ENCODE measurements around the gene PPP1R10.
A peak's percentile ranks its signal among the peaks of the same experiment; 100 is the strongest.

The PPP1R10 gene

DNA sequence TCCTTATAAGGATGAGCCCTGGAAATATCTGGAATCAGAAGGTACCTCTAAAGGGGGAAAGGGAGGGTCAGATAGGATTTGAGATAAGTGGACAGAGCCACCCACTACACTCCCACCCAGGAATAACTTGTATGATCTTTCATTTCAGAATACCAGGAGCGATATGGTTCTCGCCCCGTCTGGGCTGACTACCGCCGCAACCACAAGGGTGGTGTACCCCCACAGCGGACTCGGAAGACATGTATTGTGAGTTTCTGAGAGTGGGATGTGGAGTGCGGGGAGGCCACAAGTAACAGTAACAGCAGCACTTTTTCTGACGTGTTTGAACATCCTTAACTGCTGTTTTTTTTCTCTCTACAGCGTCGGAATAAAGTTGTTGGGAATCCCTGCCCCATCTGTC, 2.5 kb upstream of the PPP1R10 start:
- no peak for DNase-seq (ENCODE audit: low read depth)

DNA sequence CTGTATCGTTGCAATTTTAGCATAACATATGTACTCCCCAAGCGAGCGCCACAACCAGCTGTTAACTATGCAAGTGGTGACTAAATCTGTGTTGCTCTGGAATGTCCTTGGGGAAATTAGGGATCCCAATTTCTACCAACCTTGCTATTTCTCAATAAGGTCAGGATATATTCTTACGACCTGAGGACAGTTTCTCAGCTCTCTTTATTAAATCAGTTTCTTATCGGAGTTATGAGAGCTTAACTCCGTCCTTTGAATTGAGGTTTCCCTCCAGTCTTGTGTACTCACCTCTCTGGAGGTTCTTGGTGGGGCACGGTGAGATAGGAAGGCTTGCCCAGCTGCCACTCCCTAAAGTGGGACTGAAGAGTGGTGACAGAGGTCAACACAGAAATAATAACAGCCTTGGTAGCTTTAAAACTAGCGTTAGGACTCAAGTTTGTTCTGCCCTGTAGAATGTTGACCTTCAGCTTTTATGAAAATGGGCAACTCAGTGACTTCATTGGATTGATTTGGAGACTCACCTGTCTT, 1.3 kb upstream of the PPP1R10 start:
- DNase-seq (ENCODE audit: low read depth): no peak

DNA sequence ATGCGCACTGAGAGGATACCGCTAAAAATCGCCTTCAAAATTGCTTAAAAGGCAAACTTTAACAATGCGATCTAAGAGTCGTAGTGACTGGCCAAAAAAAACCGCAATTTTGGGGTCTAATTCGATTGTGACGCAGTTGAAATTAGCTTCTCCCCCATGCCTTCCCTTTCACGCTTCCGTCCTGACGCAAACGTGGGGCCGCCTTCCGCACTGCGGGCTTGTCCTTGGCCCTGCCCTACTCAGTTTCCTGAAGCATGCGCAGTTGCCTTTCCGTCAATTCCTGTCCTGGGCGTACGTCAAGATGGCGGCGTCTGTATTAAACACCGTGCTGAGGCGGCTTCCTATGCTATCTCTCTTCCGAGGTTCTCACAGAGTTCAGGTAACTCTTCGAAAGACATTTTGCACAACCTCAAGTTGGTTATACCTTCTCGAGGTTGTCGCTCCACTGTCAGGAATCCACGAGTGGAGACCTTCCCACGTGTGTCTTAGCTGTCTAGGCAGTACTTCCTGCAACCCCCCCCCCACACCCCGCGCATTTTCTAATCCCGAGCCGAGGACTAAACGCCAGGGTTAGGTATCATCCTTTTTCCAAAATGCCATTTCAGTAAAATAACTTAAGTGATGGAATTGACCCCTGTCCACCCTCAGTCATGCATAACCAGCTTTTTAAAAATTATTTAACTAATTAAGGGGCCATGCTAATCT, 674 bp upstream of the PPP1R10 start, which contains the start of gene MRPS18B:
Gene MRPS18B (plus strand): TSS at position 276 of the 705 bp plus-strand sequence. CDS start 26 bp downstream, at position 302.
- peak; percentile 98 for DNase-seq (ENCODE audit: low read depth)

DNA sequence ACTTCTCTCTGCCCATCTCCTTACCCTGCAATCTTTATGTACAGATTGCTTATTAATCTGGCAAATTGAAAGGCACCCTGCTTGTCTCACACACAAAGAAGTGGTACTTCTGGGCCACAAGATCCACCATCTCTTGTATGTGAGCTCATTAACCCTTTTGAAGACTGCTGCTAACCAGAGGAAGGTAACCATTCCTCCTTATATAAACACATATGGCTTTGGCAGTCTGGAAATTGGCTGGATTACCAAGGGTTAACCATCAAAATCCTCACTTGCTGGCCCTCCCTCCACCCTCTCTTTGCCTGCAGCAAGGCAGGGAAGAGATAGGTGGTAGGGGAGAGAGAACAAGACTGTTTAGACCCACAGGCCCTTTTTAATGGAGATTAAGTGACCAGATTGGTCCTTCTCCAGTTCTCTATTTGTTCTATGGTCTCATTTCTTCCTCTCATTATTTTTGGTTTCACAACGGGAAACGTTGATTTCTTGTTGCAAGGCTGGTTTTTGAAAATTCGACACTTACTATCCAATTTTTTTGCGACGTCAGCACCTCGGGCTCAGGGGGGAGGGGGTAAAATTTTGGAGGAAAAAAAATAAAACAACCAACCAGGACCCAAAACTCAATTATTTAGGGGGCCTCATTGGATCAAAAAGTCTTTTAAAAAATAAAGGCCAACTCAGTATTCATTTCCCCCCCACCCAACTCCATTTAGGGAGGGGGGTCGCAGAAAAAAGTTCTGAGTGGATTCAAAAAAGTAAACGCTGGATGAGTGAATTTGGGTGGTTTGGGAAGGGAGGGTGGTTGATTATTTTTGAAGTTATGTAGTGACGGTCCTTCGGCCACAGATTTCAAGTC, 859 bp downstream of the PPP1R10 start:
- no peak for DNase-seq (ENCODE audit: low read depth)

DNA sequence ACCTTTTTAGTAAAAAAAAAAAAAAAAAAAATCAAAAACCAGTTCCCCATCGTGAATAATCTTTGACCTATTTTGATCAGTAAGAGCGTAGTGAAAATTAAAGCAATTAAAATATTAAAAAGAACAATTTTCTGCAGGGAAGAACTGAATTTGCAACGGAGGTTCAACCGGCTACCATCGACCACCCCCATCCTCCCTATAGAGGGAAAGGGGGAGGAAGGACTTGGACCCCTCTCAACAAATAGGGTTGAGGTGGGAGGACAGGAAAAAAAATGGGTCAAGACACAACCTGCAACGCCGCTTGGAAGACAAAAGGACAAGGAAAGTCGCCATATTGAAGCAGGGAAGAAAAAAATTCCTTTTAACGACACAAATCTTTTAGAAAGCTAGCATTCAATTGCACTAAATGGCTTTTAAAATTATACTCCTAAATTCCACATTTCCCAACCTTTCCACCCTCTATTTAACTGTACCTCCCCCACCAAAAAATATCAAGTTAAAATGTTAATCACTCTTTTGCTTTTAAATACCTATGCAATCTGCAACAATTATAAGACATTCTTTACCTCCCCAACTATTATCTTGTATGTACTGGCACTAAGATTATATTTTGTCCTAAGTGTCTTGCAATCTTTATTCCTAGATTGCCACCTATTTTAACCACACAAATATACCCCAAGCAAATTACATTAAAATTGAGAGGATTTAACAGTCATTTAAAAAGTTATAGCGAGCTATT, 1.7 kb downstream of the PPP1R10 start:
- DNase-seq (ENCODE audit: low read depth): no peak

DNA sequence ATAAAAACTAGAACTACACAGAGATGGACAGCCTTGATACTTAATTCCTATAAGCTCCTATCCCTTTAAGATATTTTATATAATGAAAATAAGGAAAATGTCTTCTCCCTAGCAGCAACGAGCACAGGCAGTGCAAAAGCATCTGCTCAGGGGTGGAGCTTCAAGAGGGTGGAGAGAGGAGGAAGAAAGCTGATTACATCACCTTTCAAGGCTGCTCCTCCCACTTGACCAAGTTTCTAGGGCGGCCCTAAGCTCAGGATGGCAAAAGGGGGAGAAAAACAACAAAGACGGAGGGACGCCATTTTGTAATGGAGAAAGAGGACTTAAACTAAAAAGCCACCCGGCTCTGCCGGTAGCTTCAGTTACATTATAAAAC, 2.2 kb downstream of the PPP1R10 start:
- DNase-seq (ENCODE audit: low read depth): peak; percentile 83

DNA sequence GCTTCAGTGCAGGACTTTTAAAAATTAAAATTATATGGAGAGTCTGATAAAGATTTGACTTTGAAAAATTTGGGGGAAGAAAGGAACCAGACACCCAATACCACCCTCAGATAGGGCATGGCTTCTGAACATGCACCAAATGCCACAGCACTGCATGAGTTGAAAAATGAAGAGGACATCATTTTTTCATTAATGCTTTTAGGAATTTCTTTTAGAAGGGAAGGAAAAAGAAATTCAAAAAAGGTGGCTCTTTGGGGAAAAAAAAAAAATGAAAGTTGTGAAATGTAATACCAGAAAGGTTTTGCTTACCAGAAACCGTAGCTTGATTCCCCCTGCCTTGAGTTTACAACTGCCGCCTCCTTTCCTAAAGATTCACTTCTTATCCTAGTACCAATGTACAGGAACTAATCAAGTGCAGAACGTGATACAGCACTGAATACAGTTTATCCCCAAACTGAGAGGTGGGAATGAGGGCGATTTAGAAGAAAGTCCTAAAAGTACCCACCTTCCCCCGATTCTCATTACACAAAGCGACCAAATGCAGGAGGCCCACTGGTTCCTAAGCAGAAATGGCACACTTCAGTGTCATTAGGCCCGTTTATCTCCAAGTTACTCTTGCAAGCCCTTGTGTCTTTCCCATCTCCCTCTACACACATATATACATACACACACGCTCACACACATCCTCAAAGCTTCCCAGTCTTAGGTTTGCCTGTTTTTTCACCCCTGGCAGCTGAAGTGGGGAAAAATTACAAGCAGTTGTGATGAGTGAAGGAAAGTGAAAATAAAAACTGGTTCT, 2.8 kb downstream of the PPP1R10 start:
- DNase-seq (ENCODE audit: low read depth): no peak

DNA sequence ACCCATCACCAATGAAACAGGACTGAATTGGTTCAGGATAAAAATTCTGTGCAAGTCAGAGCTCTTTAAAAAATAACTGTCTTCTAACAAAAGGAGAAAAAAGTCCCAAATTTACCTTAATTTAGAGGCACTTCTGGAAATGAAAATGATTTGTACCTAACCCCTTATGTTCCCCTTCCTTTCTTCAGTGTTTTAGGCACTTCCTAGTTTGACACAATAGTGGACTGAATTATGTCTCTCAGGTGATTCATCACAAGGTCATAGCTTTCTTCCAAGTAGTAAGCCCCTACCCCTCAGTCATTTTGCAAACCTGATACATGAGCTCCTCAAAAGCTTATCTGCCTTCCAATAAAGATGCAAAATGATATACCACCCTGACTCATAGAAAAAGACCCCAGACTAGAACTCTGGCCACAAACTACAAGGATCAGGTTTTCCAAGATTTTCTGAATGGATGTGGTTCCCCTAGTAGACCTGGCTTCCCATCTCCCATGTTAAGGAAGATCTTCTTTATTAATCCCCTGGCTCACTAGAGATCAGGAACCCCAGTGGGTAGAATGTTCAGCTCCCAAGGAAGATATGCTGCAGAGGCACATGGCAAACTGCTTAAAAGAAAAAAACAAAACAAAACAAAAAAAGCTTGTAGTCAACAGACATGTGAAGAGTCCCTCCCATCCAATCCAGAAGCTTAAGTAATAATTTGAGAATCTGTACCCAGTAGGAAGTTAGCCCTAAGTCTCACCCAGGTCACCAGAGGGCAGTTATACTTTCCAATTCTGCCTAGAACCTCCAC, 3.6 kb downstream of the PPP1R10 start:
- no peak for DNase-seq (ENCODE audit: low read depth)

DNA sequence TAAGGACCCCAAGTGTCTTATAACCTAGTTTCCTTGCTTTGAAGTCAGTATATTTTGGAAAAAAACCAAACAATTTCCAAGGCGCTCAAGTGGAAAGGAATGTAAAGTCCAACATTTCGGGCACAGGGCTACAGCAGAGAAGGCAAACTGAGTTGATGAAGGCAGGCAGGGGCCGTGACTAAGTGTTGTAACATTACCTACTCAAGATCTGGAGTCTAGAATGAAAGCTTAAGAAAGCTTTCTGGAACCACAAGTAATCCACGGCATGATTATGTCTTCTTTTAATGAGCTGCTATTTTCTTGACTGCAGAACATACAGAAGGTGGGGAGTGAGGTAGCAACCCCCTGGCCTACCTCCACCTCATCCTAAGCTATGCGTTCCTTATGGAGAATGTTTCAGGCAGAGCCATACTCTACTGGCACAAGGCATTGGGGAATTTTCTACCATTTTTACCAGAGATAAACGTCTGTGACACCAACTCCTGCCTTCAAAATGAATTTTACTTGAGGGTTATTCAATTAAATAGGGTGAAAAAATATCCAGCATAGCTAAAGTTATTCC, 4.3 kb downstream of the PPP1R10 start:
- no peak for DNase-seq (ENCODE audit: low read depth)

DNA sequence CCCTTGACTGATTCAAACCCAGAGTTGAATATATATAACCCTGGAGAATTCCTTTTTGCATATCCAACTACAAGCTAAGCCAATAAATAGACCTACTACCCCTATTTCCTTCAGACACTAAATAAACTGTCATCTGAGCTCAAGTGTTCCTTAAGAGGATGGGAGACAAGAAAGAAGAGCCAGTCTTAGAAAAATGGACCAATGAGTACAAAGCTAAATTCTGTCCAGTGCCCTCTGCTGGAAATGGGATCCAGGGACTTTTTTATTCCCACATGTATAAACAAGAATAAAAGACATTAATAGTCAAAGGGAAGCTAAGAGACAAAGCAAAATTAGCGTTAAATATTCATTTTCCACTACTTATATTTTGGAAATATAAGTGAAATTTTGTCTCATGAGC, 4.8 kb downstream of the PPP1R10 start:
- no peak for DNase-seq (ENCODE audit: low read depth)

DNA sequence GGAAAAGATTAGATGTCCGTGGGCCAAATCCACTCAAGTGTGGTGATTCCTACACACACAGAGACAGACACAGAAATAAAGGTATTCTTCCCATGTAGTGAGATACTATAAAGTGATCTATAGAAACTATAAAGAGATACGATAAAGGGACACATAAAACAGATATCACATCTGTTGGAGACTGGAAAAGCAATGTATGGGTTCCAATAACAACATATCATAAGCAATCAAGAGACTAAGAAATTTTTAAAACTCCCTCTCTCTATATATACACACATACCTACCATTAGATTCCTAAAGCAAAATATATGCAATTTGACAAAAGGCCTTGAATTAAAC, 5.2 kb downstream of the PPP1R10 start:
- DNase-seq (ENCODE audit: low read depth): no peak

DNA sequence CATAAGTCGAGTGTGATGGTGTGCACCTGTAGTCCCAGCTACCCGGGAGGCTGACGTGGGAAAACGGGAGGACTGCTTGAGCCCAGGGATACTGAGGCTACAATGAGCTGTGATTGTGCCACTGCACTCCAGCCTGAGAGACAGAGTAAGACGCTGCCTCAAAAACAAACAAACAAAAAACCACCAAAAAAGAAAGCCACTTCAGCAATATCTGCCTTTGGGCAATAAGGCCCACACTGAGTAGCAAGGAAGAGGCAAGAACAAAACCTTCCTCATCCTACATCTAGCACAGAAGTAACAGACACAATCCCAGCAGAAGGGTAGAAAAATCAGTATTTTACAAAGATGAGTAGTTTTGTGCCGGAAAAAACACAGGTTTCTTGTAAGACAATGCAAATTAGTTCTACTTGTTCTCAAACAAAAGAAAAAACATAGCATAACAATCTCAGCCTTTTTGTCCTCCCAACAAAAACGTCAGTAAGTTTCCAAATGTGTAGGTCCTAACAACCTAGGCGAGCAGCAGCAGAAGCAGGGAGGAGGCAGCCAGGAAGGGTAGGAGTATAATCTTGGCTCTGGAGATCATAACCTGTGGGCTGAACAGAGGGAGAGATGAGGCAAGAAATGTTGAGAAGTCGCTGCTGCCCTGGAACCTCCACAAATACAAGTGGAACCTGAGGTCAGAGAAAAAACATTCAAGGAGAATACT, 5.7 kb downstream of the PPP1R10 start:
- DNase-seq (ENCODE audit: low read depth): no peak

DNA sequence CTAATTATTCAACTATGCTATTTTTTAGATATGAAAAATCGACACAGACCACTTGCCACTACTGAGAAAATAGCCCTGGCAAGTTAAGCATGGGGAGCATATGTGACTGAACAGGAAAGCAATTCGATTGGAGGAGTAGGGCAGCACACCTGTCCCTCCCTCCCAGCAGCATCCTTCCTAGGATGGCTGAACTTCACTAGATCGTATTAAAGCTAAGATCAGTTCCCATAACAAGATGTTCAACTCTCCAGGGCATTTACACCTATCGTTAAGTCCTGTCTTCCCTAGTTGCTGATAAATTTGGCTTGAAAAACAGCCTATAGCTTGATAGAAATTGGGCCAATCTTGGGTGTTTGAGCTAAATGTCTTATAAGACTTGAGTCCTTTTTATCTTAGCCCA, 7.0 kb downstream of the PPP1R10 start:
- DNase-seq (ENCODE audit: low read depth): no peak

DNA sequence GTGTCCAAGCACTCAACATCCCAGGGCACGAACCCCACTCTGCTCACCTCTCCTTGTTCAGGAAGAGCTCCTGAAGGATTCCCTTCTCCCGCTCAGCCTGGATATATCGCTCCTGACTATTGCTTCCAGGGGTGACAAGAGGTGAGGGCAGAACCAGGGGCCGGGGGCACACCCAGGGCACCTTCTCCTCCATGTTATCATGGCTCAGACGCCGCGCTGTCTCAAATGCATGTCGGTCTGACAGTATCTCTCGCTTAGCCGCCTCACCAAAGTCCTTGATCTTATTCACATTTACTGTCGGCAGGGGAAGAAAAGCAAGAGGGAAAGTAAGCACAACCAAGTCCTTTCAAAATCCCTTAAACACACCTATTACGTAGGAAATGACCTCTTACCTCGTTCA, 13.1 kb downstream of the PPP1R10 start:
- no peak for DNase-seq (ENCODE audit: low read depth)

DNA sequence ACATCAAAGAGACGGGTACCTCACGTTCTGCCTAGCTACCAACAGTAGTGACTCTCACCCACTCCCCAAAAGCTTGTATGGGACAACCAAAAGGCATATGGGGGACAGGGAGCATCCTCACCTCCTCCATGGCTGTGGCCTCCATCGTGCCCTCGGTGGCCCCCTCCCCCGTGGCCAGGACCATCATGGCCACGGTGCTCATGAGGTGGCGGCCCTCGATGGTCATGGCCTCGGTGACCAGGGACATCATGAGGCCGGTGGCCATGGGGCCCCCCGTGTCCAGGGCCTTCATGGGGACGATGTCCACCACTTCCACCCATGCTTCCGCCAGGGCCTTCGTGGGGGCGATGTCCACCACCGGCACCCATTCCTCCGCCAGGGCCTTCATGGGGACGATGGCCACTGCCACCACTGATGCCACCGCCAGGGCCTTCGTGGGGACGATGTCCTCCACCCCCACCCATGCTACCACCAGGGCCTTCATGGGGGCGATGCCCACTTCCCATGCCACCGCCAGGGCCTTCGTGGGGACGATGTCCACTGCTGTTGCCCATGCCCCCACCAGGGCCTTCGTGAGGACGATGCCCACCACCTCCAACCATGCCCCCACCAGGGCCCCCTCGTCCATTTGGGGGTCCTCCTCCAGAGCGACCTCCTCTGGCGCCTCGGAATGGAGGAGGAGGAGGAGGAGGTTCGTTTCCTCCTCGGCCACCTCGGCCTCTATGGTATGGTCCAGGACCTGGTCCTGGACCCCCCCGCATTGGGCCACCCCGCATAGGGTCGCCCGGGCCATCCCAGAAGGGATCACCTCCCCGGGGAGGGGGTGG, 15.0 kb downstream of the PPP1R10 start:
- no peak for DNase-seq (ENCODE audit: low read depth)

DNA sequence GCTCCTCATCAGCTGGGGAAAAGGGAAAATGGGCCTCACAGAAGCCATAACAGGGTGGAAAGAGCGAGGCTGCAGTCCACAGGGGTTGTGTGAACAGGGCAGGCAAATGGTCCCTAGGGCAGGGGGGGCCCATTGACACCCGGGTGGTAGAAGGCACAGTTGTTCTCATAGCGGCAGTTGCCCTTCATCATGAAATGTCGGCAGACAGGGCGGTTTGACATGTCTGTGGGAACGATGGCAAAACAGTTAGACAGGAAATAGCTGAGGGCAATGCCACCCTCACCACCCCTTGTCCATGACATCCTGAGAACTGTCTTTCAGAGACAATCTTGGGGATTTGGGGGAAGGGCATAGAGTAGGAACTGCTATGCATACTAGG, 15.6 kb downstream of the PPP1R10 start:
- no peak for DNase-seq (ENCODE audit: low read depth)

DNA sequence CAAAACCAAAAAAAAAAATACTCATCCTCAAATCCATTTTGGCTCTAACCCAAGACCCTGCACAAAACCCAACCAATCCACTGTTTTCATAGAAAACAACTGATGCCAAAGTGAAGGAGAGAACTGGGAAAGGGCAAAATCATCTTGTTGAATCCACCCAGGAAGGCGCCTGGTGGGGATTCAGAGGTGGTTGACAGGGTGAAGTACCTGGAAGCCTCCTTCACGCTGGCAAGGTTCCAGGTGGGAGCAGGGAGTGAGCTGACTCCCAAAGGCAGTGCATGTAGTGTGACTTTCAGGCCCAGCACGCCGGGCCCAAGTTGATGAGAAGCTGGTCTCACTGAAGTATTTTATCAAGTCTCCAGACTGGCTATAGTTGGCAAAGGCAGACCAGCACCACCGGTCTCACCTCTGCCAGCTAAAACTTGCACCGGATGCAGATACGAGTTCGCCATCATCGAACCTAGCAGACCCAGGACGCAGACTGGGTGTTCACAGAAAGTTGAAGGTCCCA, 16.5 kb downstream of the PPP1R10 start:
- no peak for DNase-seq (ENCODE audit: low read depth)

DNA sequence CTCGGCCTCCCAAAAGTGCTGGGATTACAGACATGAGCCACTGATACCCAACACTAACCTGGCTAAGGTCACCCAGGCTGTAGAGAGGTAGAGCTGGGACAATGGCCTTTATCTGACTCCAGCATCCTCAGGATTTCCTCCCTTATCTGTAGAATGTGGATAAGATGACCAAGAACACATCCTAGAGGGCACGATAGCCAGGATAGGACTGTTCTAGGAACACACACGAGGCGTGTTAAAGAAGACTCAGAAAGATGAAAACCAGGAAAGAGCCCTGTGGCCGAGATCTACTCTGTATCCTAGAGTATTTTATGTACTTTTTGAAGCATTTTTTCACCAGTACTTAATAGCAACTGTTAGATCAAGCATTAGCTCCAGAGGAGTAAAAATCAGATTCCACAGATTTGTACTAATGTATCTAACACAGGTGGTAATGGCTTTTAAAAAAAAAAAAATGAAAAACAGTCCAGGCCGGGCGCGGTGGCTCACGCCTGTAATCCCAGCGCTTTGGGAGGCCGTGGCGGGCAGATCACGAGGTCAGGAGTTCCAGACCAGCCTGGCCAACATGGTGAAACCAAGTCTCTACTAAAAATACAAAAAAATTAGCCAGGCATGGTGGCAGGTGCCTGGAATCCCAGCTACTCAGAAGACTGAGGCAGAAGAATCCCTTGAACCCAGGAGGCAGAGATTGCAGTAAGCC, 17.3 kb downstream of the PPP1R10 start:
- no peak for DNase-seq (ENCODE audit: low read depth)
